HEK293 (cell line): Measurements from ENCODE around the gene SPTAN1.
A peak's percentile ranks its signal among the peaks of the same experiment; 100 is the strongest.

ENCODE experiments used
- CTCF ChIA-PET: fragments of 350-600 bp; formaldehyde crosslinking; extraction: SDS; loops from one replicate; lab custom pipeline; 2021; ENCODE audit warnings: antibody characterized with exemption; lab: Yijun Ruan, JAX
- POLR2A ChIA-PET: fragments of 300-600 bp; formaldehyde crosslinking; extraction: SDS; loops from one replicate; lab custom pipeline; 2020; ENCODE audit warnings: antibody characterized with exemption, inconsistent platforms; lab: Yijun Ruan, JAX
- H3K27ac ChIP-seq: fragments of 200-500 bp; sonication (Bioruptor generic); 2 replicates; pipeline ENCODE4 v1.5.1; 2014; ENCODE audit warnings: low read depth, low read length, control low read depth, inconsistent platforms; ENCODE audit errors: extremely low read depth
- H3K36me3 ChIP-seq, 2 experiments: fragments of 200-500 bp in 1 of 2; sonication (Bioruptor generic) in 1 of 2; 1 replicate in 1 of 2; 2 replicates in 1 of 2; pipeline ENCODE4 v1.5.1; 2014 to 2017; ENCODE audit warnings: inconsistent platforms in 2 of 2, low read length in 2 of 2; ENCODE audit not compliant: control insufficient read depth in 2 of 2, insufficient read depth in 1 of 2
- H3K4me1 ChIP-seq: fragments of 200-500 bp; sonication (Bioruptor generic); 2 replicates; pipeline ENCODE4 v1.5.1; 2014; ENCODE audit warnings: mild to moderate bottlenecking, low read length, inconsistent platforms; ENCODE audit not compliant: control insufficient read depth, insufficient read depth
- H3K4me3 ChIP-seq: 2 replicates; pipeline ENCODE4 v1.5.1; 2011; ENCODE audit warnings: low read depth, mild to moderate bottlenecking, control low read depth, low read length, moderate library complexity
- H3K9me3 ChIP-seq: fragments of 200-500 bp; sonication (Bioruptor generic); 2 replicates; pipeline ENCODE4 v1.5.1; 2014; ENCODE audit warnings: low read depth, low read length, inconsistent platforms; ENCODE audit not compliant: control insufficient read depth, insufficient read depth
- FEZF1 ChIP-seq: fragments of 450-650 bp; formaldehyde crosslinking; IDR thresholded peaks from 2 replicates; pipeline ENCODE4 v1.5.1; 2016; ENCODE audit warnings: missing biosample characterization, missing genetic modification characterization
- GLI2 ChIP-seq: fragments of 450-650 bp; formaldehyde crosslinking; IDR thresholded peaks from 2 replicates; pipeline ENCODE4; 2017; ENCODE audit warnings: missing biosample characterization, missing genetic modification characterization, low read depth, borderline replicate concordance
- GLIS1 ChIP-seq: fragments of 450-650 bp; formaldehyde crosslinking; IDR thresholded peaks from 2 replicates; pipeline ENCODE4 v1.5.1; 2016; ENCODE audit warnings: missing biosample characterization, missing genetic modification characterization
- GLIS2 ChIP-seq: fragments of 450-650 bp; formaldehyde crosslinking; IDR thresholded peaks from 2 replicates; pipeline ENCODE4 v1.5.1; 2016; ENCODE audit warnings: missing biosample characterization, missing genetic modification characterization
- MYNN ChIP-seq: fragments of 450-650 bp; formaldehyde crosslinking; IDR thresholded peaks from 2 replicates; pipeline ENCODE4 v1.5.1; 2016; ENCODE audit warnings: missing biosample characterization, missing genetic modification characterization, borderline replicate concordance
- WT1 ChIP-seq: fragments of 450-650 bp; formaldehyde crosslinking; IDR thresholded peaks from 2 replicates; pipeline ENCODE4 v1.5.1; 2016; ENCODE audit warnings: missing biosample characterization, missing genetic modification characterization
- YY1 ChIP-seq: fragments of 450-650 bp; formaldehyde crosslinking; IDR thresholded peaks from 2 replicates; pipeline ENCODE4 v1.5.1; 2018; ENCODE audit warnings: missing biosample characterization, missing genetic modification characterization
- YY2 ChIP-seq: fragments of 450-650 bp; formaldehyde crosslinking; IDR thresholded peaks from 2 replicates; pipeline ENCODE4 v1.5.1; 2016; ENCODE audit warnings: missing biosample characterization, missing genetic modification characterization
- ZFHX2 ChIP-seq: fragments of 450-650 bp; formaldehyde crosslinking; conservative IDR thresholded peaks from 2 replicates; pipeline ENCODE4 v1.5.1; 2016; ENCODE audit warnings: missing biosample characterization, missing genetic modification characterization
- ZNF10 ChIP-seq: fragments of 450-650 bp; formaldehyde crosslinking; IDR thresholded peaks from 2 replicates; pipeline ENCODE4 v1.5.1; 2017; ENCODE audit warnings: missing biosample characterization, missing genetic modification characterization
- ZNF175 ChIP-seq: fragments of 450-650 bp; formaldehyde crosslinking; IDR thresholded peaks from 2 replicates; pipeline ENCODE4 v1.5.1; 2016; ENCODE audit warnings: missing biosample characterization, missing genetic modification characterization
- ZNF23 ChIP-seq: fragments of 450-650 bp; formaldehyde crosslinking; IDR thresholded peaks from 2 replicates; pipeline ENCODE4 v1.5.1; 2016; ENCODE audit warnings: missing biosample characterization, missing genetic modification characterization, borderline replicate concordance
- ZNF341 ChIP-seq: fragments of 450-650 bp; formaldehyde crosslinking; IDR thresholded peaks from 2 replicates; pipeline ENCODE4; 2016; ENCODE audit warnings: low read depth, missing biosample characterization, missing genetic modification characterization
- ZNF362 ChIP-seq: fragments of 450-650 bp; formaldehyde crosslinking; IDR thresholded peaks from 2 replicates; pipeline ENCODE4 v1.5.1; 2016; ENCODE audit warnings: missing biosample characterization, missing genetic modification characterization
- ZNF76 ChIP-seq: fragments of 450-650 bp; formaldehyde crosslinking; IDR thresholded peaks from 2 replicates; pipeline ENCODE4; 2016; ENCODE audit warnings: low read depth, missing biosample characterization, missing genetic modification characterization, borderline replicate concordance
- ZNF776 ChIP-seq: fragments of 450-650 bp; formaldehyde crosslinking; IDR thresholded peaks from 2 replicates; pipeline ENCODE4 v1.5.0; 2017; ENCODE audit warnings: missing biosample characterization, missing genetic modification characterization, borderline replicate concordance
- ZSCAN30 ChIP-seq: fragments of 450-650 bp; IDR thresholded peaks from 2 replicates; pipeline ENCODE4 v1.5.1; 2018; ENCODE audit warnings: missing biosample characterization, mild to moderate bottlenecking, missing genetic modification characterization, moderate library complexity
- ZXDB ChIP-seq: fragments of 450-650 bp; formaldehyde crosslinking; IDR thresholded peaks from 2 replicates; pipeline ENCODE4 v1.5.1; 2016; ENCODE audit warnings: missing biosample characterization, missing genetic modification characterization
- TF ChIP-seq, protein P1 (sequence below): fragments of 450-650 bp; formaldehyde crosslinking; optimal IDR thresholded peaks from 2 replicates; pipeline ENCODE3; 2016; ENCODE audit warnings: missing biosample characterization, mild to moderate bottlenecking, missing genetic modification characterization

Gene SPTAN1

DNA sequence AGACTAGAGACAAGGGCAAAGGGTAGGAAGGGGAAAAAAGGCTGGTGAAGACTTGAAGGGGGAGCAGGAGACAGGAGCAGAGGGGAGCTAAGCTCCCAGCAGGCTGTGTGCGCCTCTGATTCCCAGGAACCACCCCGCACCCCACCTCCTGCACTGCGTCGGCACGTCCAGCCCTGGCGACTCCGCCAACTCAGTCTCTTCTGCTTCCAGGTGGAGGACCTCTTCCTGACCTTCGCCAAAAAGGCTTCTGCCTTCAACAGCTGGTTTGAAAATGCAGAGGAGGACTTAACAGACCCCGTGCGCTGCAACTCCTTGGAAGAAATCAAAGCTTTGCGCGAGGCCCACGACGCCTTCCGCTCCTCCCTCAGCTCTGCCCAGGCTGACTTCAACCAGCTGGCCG, 73.8 kb downstream of the SPTAN1 start:
- Histone ChIP-seq H3K27ac (no peak overlapping the region), H3K4me1 (no peaks in the 10 kb centered on the region), H3K36me3 (peaks cover 7 to 83% of the 10 kb centered on the region in 2 experiments; a peak in 2 of 3 replicates), H3K4me3 (no peak overlapping the region), H3K9me3 (no peaks in the 10 kb centered on the region)
- POLR2A ChIA-PET: interaction anchor here (0.5 to 1.6 kb wide), 2 partner anchors 9 to 19 kb away, joined by 3 to 5 read pairs; no protein-coding TSS in a partner anchor
- CTCF ChIA-PET: interaction anchor here (4.2 kb wide), 1 partner anchor 8 kb away, joined by 20 read pairs; no protein-coding TSS in a partner anchor
- TF ChIP-seq, protein P1, sequence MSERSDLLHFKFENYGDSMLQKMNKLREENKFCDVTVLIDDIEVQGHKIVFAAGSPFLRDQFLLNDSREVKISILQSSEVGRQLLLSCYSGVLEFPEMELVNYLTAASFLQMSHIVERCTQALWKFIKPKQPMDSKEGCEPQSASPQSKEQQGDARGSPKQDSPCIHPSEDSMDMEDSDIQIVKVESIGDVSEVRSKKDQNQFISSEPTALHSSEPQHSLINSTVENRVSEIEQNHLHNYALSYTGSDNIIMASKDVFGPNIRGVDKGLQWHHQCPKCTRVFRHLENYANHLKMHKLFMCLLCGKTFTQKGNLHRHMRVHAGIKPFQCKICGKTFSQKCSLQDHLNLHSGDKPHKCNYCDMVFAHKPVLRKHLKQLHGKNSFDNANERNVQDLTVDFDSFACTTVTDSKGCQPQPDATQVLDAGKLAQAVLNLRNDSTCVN (tag by site-specific recombination): no peak
- TF ChIP-seq FEZF1: no peak
- no peak for TF ChIP-seq ZNF362
- no peak for TF ChIP-seq ZSCAN30 (tag by site-specific recombination)
- no peak for TF ChIP-seq ZFHX2
- TF ChIP-seq ZXDB (tag by site-specific recombination): no peak
- TF ChIP-seq GLI2: no peak

- H3K36me3 ChIP-seq: peaks cover 5 to 83% of the 10 kb centered on the region in 2 experiments; a peak in 2 of 3 replicates
- no peaks in the 10 kb centered on the region for H3K9me3 ChIP-seq
- ChIA-PET CTCF (interaction anchor here (0.6 kb wide), 1 partner anchor 146 kb away, joined by 3 read pairs; no protein-coding TSS in a partner anchor), POLR2A (interaction anchor here (1.6 kb wide), 1 partner anchor 8 kb away, joined by 5 read pairs; no protein-coding TSS in a partner anchor)
- H3K27ac ChIP-seq: no peak overlapping the region
- no peaks in the 10 kb centered on the region for H3K4me1 ChIP-seq
- no peak overlapping the region for H3K4me3 ChIP-seq
- peak; percentile 76 for TF ChIP-seq GLIS1 (tag by site-specific recombination)
- TF ChIP-seq ZNF776: no peak
- TF ChIP-seq MYNN (tag by site-specific recombination): no peak
- peak; percentile 29 for TF ChIP-seq ZNF341
These were observed 74.8 kb downstream of the SPTAN1 start for GRCh38 chr9:128627127-128627715.

DNA sequence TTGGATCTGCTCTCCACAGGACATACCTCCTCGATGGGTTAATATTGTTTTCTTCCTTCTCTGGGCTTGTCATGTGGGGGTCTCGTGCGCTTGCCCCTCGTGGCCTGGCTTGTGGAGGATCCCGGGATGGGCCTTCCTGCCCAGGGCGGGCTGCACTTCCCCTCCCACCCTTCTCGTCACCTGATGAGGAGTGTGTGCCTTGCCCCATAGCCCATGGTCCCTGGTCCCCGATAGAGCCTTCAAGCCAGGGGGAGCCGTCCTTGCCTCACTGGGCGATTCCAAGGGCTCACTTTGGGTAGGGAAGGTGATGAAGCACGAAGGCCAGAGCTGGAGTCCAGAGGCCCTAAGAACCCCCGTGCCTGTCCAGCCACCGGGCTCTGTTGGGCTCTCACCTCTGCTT, 75.5 kb downstream of the SPTAN1 start:
- no peaks in the 10 kb centered on the region for H3K9me3 ChIP-seq
- CTCF ChIA-PET: no interaction called here
- no peak overlapping the region for H3K4me3 ChIP-seq
- POLR2A ChIA-PET: no interaction called here
- TF ChIP-seq ZNF76 (tag by site-specific recombination): no peak
- TF ChIP-seq YY1: no peak
- TF ChIP-seq ZNF175 (tag by site-specific recombination): no peak
- no peak for TF ChIP-seq WT1
- peak; percentile 11; the same call in 1 of the 2 replicates for TF ChIP-seq GLIS2 (tag by site-specific recombination)
- TF ChIP-seq ZNF10 (tag by site-specific recombination): peak; percentile 97
- TF ChIP-seq YY2 (tag by site-specific recombination): no peak
- TF ChIP-seq ZNF23 (tag by site-specific recombination): no peak
- no peaks in the 10 kb centered on the region for H3K4me1 ChIP-seq
- no peak overlapping the region for H3K27ac ChIP-seq
- peaks cover 4 to 88% of the 10 kb centered on the region in 2 experiments; a peak in 2 of 3 replicates for H3K36me3 ChIP-seq
